ENCODE data around the gene CPD.

The CPD gene

GRCh38 chr17:30357476-30357875 is 21.3 kb upstream of the CPD start:
- peak; percentile 29 for DNase-seq

DNA sequence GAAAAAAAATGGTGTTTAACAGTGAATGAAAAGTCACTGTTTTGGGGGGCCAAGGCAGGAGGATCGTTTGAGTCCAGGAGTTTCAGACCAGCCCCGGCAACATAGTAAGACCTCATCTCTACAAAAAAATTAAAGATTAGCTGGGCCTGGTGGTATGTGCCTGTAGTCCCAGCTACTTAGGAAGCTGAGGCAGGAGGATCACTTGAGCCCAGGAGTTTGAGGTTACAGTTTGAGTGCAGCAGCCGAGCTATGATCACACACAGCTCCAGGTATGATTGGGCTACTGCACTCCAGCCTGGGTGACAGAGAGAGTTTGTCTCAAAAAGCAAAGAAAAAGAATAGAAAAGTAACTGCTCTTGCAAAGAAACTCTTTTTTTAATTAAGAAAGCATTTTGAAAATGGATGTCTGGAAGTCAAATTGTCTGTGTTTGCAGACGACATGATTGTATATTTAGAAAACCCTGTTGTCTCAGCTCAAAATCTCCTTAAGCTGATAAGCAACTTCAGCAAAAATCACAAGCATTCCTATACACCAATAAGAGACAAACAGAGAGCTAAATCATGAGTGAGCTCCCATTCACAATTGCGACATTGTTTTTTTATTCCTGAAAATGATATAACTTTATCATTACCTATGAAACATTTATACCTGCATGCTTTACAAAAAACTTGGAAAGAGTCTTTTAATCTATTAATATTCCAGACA is 20.5 kb upstream of the CPD start:
- peak; percentile 19 for DNase-seq

DNA sequence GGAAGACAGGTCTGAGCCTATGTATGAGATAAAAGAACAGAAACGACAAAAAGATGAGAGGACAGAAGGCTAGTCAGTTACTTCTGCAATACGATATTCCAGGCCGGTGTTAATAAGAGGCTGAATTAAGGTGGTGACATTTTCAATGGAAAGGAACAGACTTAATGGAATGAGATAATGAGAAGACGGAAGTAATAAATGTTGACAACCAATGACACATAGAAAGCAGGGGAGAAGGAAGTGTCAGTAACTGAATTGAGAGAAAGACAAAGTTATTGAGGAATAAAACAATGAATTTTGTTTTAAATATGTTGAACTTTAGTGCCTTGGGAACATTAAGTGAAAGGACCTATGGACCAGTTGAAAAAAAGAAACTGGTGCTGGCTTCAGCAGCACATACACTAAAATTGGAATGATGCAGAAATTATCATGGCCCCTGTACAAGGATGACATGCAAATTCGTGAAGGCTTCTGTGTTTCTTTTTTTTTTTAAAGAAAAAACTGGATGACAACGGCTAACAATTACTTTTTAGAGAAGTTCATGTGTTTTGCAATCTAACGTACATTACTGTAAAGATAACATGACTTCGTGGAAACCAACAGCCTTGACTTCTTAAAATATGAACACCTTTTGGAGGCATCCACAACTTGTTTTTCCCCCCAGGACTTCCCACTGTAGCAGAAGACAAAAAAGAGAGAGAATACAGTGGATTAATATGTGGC is 18.5 kb upstream of the CPD start:
- no peak for DNase-seq

DNA sequence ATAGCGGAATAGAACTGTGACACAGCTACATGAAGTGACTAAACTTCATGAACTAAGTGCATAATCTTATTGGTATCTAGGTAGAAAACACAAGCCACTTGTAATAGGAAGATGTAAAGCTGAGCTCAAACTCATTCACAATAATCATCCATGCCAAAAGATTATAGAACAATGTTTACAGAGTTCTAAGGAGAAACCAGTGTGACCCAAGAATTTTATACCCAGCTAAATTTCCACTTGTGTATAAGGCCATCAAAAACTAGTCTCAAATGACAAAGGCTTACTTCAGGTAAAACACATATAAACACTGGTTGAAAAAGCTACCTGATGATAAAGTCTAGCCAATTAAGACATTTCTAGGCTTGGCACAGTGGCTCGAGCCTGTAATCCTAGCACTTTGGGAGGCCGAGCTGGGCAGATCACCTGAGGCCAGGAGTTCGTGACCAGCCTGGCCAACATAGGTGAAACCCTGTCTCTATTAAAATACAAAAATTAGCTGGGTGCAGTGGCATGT is 16.9 kb upstream of the CPD start:
- DNase-seq, result no peak

GRCh38 chr17:30363715-30364202 is 15.0 kb upstream of the CPD start:
- DNase-seq, result no peak

GRCh38 chr17:30366536-30366935 is 12.2 kb upstream of the CPD start:
- no peak for DNase-seq

GRCh38 chr17:30368912-30369720 is 9.6 kb upstream of the CPD start:
- no peak for DNase-seq

DNA sequence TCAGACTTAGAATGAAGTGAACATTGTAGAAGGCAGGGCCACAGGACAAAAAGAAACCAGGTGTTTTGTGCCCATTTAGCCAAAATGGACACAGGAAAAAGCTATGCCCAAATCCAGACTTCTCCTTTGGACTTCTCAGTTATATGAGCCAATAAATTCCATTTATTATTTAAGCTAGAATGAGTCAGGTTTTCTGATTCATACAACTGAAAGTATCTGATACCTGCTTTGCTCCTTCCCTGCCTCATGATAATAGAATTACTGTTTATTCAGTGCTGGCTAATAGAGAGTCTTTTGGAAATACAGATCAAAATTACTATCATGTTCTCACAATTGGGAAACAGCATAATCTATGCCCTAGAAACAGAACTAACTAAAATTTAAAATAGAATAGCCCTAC is 8.7 kb upstream of the CPD start:
- DNase-seq, result no peak

GRCh38 chr17:30372755-30373154 is 6.0 kb upstream of the CPD start:
- DNase-seq, result no peak

DNA sequence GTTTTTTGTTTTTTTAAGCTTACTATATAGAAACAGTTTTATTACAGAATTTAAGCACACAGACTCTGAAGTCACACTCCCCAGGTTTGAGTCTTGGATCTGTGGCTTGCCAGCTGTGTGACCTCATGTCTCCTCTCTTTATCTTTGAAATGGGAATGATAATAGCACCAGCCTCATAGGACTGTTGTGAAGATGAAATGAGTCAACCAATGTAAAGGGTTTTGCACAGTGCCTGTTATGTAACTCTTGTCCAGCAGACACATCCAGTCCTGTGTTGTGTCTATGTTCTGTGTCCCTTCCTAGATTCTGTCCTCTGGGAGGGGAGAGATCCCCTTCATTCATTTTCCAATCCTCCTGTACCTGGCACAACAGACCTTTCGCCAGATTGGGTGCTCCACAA is 3.1 kb upstream of the CPD start:
- no peak for DNase-seq

DNA sequence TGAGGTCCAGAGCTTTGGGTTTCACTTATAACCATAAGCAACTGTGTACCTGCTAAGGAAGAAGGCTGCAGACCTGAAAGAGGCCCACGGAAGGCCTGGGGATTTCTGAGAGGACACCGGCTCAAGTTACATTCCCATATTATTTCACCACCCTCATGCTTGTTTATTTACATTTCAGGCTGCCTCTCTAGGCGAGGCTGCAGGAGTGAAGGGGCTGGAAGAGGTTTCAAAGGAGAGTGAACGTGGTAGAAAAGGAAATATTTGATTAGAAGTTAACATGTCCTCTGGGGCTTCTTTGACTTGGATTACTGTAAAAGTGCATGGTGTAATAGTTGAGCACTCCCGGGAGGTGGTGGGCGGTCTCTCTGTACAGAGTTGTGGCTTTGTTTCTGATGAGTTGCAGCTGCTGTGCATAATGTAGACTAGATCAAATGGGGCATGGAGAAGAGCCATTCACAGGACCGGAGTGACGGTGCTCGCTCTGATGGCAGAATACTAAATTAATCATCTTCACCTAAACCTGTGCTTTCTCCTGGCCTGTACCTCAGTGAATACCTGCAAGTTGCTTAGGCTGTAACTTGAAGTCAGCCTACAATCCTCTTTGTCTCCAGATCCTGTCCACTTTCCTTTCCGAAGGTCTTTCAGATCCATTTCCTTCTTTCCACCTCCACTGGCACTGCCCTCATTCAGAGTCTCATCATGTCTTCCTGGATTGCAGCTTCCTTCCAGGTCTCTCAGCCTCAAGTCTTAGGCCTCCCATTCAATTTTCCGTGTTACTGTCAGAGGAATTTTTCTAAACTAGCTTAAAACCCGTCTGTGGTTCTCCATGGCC is 1.9 kb upstream of the CPD start:
- peak; percentile 42 for DNase-seq

DNA sequence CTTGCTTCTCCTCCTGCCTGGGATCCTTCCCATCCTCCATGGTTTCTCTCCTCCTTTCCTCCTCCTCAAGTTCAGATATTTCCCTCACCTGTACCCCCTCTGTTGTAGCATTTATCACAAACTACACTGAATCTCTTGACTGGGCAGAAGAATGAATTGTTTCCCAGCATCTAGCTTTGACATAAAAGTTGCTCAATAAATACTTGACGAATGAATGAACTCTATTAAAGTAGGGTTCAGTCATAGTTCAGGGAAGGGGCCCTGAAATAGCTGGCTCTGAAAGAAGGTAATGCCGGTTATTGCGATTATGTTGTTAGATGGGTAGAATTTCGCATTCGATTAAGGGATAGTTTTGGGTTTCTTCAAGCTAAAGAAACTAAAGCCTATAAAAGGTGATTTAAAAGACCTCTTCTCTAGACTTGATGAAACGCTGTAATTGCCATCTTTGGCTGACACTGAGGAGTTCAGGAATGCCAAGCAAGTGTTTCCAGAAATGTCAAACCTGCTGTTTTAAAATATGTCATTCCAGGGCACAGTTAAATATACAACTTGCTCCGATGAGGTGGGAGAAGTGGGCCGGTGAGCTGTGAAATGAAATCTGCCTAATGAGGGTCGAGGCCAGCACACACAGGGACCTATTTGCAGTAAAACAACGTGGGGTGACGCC is 1.0 kb upstream of the CPD start:
- DNase-seq, result no peak

- DNase-seq, result no peak
Measured at GRCh38 chr17:30378241-30378824, 394 bp upstream of the CPD start.

GRCh38 chr17:30379303-30379902 is 676 bp downstream of the CPD start:
- peak; percentile 72 for DNase-seq

DNA sequence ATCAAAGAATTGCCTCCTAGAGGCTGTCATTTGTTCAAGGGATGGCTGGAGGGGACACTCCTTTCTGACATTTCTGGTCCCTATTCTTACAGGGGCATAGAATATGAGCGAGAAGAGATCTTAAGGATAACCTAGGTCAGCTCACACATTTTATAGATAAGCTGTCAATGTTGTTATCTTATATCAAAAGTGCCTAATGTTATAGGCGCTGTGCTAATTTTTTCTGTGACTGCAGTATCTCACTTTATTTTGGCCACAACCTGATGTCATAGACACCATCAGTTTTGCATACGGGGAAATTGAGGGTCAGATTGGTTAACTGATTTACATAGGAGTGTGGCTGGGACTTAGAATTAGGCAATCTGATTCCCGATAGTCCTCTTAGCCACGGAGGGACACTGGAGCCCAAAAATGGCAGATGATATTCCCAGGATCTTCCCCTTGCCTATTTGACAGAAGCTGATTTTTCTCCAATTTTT is 1.2 kb downstream of the CPD start:
- DNase-seq, result peak; percentile 63

GRCh38 chr17:30380643-30381339 is 2.1 kb downstream of the CPD start:
- DNase-seq, result no peak

GRCh38 chr17:30381340-30381659 is 2.6 kb downstream of the CPD start:
- DNase-seq, result no peak

DNA sequence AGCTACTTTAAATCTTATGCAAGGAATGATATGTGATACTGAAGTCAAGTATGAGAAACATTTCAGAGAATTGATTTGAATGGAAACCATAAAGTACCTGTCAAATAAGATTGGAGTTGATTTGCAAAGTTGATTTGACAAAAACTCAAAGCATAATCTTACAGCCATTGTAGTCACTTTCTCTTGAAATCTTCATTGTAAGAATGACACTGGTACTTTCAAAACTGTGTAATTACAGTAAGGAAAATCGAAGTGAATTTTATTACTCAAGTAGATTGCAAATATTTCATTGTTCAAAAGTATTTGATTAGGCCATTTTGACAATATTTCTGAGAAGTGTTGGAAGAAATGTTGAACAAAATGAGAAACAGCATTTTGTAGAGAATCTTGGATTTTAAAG is 3.6 kb downstream of the CPD start:
- DNase-seq, result no peak

GRCh38 chr17:30388321-30389179 is 9.8 kb downstream of the CPD start:
- DNase-seq, result peak; percentile 56
